M059J (cell line): ENCODE results near the gene COPB2. TPM values are rescaled to one million over a fixed set of nuclear protein-coding genes. Genes with fewer than 3 reads are reported as not detected.

ENCODE experiments used
- DNase-seq: peaks from one replicate; pipeline ENCODE4 v3.0.0-alpha.2; 2012; ENCODE audit warnings: low read depth
- total RNA-seq: library from RNA; depleted of rRNA; stranded (reverse); fragments of >200 nt; shearing (Covaris generic); gene quantifications from 2 replicates; pipeline ENCODE4 v1.2.3, GENCODE V29; 2014; rRNA removed

Gene COPB2
- total RNA-seq, 1 experiment from 2014 or later, result 350 TPM

- DNase-seq, result peak; percentile 54
Measured at GRCh38 chr3:139307601-139308555, 81.6 kb downstream of the COPB2 start.

Other genes starting within 250 kb of the COPB2 start
- 154 and 191 TPM in 2 replicates for gene MRPS22, start 45.6 kb downstream of the COPB2 start, total RNA-seq
- gene RBP2, start 86.9 kb upstream of the COPB2 start, total RNA-seq, result not detected in 2 replicates
- gene RBP1, start 150.1 kb upstream of the COPB2 start, total RNA-seq, result 24.4 and 28.6 TPM in 2 replicates